ENCODE data around the gene IKZF1. TPM values are rescaled to one million over a fixed set of nuclear protein-coding genes. Genes with fewer than 3 reads are reported as not detected.

IKZF1 gene
- total RNA-seq, 6 donors from 2014 or later: 33.8 to 65.1 (median 49.8) TPM

DNA sequence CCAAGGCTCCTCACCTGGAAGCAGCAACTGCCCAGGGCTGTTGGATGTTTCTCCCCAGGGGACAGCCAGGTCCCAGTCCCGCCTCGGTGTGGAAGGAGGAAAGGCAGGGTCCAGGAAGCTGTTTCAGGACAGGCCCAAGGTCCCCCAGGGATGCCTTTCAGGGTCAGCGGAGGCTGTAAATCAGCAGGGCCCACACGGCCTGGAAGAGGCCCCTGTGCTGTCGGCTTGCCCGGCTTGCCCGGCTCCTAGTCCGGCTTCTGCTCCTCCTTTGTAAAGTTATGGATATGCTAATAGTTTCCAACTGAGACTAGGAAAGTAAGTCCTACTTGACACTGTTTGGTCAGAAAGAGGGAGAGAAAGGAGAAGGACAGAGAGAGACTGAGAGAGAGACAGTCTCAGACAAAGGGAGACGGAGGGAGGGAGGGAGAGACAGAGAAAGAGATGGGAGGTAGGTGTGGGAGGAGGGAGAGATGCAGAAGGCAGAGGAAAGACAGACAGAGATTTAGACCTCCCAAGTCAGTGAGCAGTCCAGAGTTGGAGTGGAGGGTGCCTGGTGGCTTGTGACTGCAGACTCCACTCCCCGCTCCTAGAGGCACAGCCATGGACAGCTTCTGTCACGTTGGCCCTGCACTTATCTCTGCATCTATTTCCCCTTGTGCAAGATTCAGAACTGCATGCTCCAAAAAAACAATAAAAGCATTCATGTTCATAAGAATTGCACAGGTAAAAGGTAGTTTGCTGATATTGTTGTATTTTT is 10.5 kb downstream of the IKZF1 start:
- DNase-seq: peak in 1 of 2 donors; percentile 41
- WGBS, 2 donors: 57 to 60% methylated on average over 11 of the region's 11 CpGs
- Histone ChIP-seq H3K4me3 (no peak overlapping the region), H3K27ac (peak overlapping the region in 3 of 4 donors; percentile 24 to 62 (median 32)), H3K27me3 (no peaks in the 10 kb centered on the region), H3K36me3 (no peaks in the 10 kb centered on the region), H3K9me3 (no peaks in the 10 kb centered on the region), H3K4me1 (peaks cover 0 to 13% (median 8%) of the 10 kb centered on the region in 4 donors)
- ATAC-seq (ENCODE audit: low FRiP score in 2 of 2): peak; percentile 27 to 50
- TF ChIP-seq, protein P1, sequence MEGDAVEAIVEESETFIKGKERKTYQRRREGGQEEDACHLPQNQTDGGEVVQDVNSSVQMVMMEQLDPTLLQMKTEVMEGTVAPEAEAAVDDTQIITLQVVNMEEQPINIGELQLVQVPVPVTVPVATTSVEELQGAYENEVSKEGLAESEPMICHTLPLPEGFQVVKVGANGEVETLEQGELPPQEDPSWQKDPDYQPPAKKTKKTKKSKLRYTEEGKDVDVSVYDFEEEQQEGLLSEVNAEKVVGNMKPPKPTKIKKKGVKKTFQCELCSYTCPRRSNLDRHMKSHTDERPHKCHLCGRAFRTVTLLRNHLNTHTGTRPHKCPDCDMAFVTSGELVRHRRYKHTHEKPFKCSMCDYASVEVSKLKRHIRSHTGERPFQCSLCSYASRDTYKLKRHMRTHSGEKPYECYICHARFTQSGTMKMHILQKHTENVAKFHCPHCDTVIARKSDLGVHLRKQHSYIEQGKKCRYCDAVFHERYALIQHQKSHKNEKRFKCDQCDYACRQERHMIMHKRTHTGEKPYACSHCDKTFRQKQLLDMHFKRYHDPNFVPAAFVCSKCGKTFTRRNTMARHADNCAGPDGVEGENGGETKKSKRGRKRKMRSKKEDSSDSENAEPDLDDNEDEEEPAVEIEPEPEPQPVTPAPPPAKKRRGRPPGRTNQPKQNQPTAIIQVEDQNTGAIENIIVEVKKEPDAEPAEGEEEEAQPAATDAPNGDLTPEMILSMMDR (IDR thresholded peaks at IDR 0.05): no peak
- TF ChIP-seq POLR2A (IDR thresholded peaks at IDR 0.05): no peak
- TF ChIP-seq POLR2AphosphoS5 (IDR thresholded peaks at IDR 0.05): no peak
- no peak for TF ChIP-seq EP300 (IDR thresholded peaks at IDR 0.05)

DNA sequence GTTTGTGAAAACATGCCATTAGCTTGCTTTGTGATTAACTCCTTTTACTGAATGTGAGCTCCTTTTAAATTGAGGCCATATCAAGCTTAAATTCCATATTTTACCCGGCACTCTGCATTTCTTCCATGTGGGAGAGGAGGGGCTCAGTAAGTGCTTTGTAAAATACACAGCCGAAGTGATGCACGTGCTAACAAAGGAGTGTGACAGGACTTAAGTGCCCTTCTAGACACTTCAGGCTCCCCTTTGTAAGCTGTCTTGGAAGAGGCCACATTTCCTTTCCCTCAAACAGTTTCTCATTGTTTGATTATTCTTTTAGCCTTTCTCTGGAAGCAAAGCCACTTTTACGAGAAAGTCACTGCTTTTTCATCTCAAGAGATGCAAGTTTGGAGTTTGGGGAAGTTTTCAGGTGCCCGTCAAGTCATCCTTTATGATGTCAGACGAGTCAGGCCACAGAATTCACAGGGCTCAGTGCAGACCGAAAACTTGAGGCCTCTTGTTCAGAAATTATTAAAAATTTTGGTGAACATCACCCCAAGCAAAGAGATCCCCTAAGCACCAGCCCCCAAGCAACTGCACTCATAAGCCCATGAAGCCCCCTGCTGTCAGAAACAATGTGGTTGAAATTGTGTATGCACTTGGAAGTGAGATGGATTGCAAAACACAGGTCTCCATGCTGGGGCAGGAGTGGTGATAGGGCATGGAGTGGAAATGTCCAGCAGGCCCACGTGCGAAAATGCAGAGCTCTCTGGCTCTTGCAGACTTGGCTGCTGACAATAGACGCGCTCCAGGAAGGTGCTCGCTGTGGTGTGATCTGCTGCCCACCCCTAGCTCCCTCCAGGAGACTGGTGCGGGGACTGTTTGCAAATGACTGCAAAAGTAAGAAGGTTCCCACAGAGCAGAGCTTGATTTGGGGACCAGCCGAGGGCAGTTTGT is 11.5 kb downstream of the IKZF1 start:
- Histone ChIP-seq H3K4me1 (peaks cover 0 to 13% (median 8%) of the 10 kb centered on the region in 4 donors), H3K9me3 (no peaks in the 10 kb centered on the region), H3K27me3 (no peaks in the 10 kb centered on the region), H3K4me3 (no peak overlapping the region), H3K36me3 (no peaks in the 10 kb centered on the region), H3K27ac (peak overlapping the region in 2 of 4 donors; percentile 32 to 59)
- ATAC-seq (ENCODE audit: low FRiP score in 2 of 2) (peak in 1 of 2 donors; percentile 27), DNase-seq (no peak)
- no peak for TF ChIP-seq POLR2AphosphoS5 (IDR thresholded peaks at IDR 0.05)
- WGBS, 2 donors: 35 to 43% methylated on average over 14 of the region's 14 CpGs

- WGBS, 2 donors: 67 to 69% methylated on average over 7 of the region's 7 CpGs
- no peaks in the 10 kb centered on the region for H3K36me3 ChIP-seq
Observed at GRCh38 chr7:50317221-50317678, 12.7 kb downstream of the IKZF1 start.

GRCh38 chr7:50317697-50318669 is 13.5 kb downstream of the IKZF1 start:
- H3K4me3 ChIP-seq: no peak overlapping the region
- no peaks in the 10 kb centered on the region for H3K27me3 ChIP-seq
- peak overlapping the region in 3 of 4 donors; percentile 8 to 63 (median 32) for H3K27ac ChIP-seq
- TF ChIP-seq POLR2AphosphoS5 (IDR thresholded peaks at IDR 0.05) (no peak), EP300 (IDR thresholded peaks at IDR 0.05) (no peak), POLR2A (IDR thresholded peaks at IDR 0.05) (no peak)
- TF ChIP-seq, protein P1 (IDR thresholded peaks at IDR 0.05): no peak
- WGBS, 2 donors: 63 to 74% methylated on average over 17 of the region's 17 CpGs
- no peaks in the 10 kb centered on the region for H3K36me3 ChIP-seq
- ATAC-seq (ENCODE audit: low FRiP score in 2 of 2): no peak
- DNase-seq: no peak
- no peaks in the 10 kb centered on the region for H3K9me3 ChIP-seq
- H3K4me1 ChIP-seq: peaks cover 0 to 18% (median 12%) of the 10 kb centered on the region in 4 donors

More at GRCh38 chr7:50317221-50317678, 12.7 kb downstream of the IKZF1 start:
- ATAC-seq (ENCODE audit: low FRiP score in 2 of 2) (peak in 1 of 2 donors; percentile 32), DNase-seq (no peak)
- peak in 1 of 4 donors; percentile 27 for TF ChIP-seq POLR2A (IDR thresholded peaks at IDR 0.05)
- TF ChIP-seq, protein P1 (IDR thresholded peaks at IDR 0.05): no peak
- TF ChIP-seq EP300 (IDR thresholded peaks at IDR 0.05): no peak
- Histone ChIP-seq H3K4me1 (peaks cover 0 to 18% (median 12%) of the 10 kb centered on the region in 4 donors), H3K9me3 (no peaks in the 10 kb centered on the region), H3K27ac (peak overlapping the region in 1 of 4 donors; percentile 59), H3K27me3 (no peaks in the 10 kb centered on the region), H3K4me3 (no peak overlapping the region)
